ENCODE measurements around the gene SPINK9.
"Not testable (repeated sequence)": the region's sequence is repeated elsewhere in the genome, so short reads cannot be mapped to it uniquely, and the experiment has no call there.

SPINK9 gene

GRCh38 chr5:148311484-148311883, 23.9 kb upstream of the SPINK9 start:
- no peak for TF ChIP-seq CTCF (IDR thresholded peaks at IDR 0.05; ENCODE audit: insufficient read depth, low read depth, low read length, missing control alignments)
- no peak overlapping the region for H3K4me3 ChIP-seq (ENCODE audit: low read depth, low read length)

DNA sequence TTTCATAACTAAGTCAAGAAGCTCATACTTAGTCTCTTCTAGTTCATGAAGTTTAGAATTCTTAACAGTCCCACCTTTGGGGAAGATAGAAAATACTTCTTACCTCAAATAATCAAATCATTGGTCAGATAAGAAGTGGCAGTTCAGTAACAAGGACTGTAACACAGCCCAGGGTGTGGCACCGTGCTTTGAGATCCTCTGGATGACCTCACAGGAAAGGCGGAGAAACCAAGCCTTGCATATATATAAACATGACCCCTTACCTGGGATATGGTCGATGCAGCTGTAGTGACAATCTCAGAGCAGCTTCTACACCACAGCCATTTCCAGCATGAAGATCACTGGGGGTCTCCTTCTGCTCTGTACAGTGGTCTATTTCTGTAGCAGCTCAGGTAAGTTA, 23.2 kb upstream of the SPINK9 start, which contains the start of gene SPINK7:
Gene SPINK7, plus strand, starts transcription at position 271 of the 400 bp plus-strand sequence. Its CDS starts 61 bp downstream, at position 332.
- DNase-seq (ENCODE audit: low read depth): no peak
- no peak within 1 kb of the TSS for H3K4me3 ChIP-seq (ENCODE audit: low read depth, low read length)
- TF ChIP-seq CTCF (IDR thresholded peaks at IDR 0.05; ENCODE audit: insufficient read depth, low read depth, low read length, missing control alignments): no peak

More at GRCh38 chr5:148311484-148311883, 23.9 kb upstream of the SPINK9 start:
- no peak for DNase-seq (ENCODE audit: low read depth)

DNA sequence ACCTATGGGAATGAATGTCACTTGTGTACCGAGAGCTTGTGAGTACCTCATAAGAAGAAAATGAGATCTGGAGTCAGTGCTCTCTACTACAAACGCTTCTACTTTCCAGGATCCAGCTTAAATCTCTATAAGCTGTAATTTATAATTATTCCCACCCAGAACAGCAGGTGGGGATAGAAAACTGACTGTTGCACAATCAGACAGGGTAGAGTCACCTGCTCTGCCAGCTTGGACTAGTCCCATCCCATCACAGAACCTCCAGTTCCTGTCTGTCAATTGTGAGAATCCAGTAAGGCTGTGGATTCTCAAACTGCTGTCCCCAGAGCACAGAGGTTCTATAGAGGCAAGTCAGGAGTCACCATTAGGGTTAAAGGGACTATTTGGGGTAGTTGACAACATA, 21.2 kb upstream of the SPINK9 start:
- no peak overlapping the region for H3K4me3 ChIP-seq (ENCODE audit: low read depth, low read length)
- no peak for TF ChIP-seq CTCF (IDR thresholded peaks at IDR 0.05; ENCODE audit: insufficient read depth, low read depth, low read length, missing control alignments)
- DNase-seq (ENCODE audit: low read depth): no peak

DNA sequence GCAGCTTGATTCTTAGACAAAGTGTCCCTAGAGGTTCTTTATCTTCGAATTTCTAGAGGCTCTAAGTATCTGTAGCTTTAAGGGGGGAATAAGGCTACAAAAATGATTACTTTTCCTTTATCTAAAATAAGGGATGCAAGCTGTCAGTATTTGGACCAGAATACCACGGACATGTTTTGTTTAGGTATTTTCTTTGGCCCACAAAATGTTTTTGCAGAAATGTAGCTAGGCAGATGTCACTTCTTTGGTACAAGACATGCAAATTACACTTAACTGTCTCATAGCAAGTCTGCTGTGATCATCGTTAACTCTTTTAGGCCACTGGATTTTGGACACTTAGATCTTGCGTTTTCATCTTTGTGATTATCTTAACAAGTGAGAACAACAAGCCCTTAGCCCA, 20.6 kb upstream of the SPINK9 start:
- no peak overlapping the region for H3K4me3 ChIP-seq (ENCODE audit: low read depth, low read length)
- no peak for TF ChIP-seq CTCF (IDR thresholded peaks at IDR 0.05; ENCODE audit: insufficient read depth, low read depth, low read length, missing control alignments)
- DNase-seq (ENCODE audit: low read depth): no peak

- not testable (repeated sequence) for H3K4me3 ChIP-seq (ENCODE audit: low read depth, low read length); DNase-seq (ENCODE audit: low read depth)
These were observed 15.1 kb upstream of the SPINK9 start for GRCh38 chr5:148320011-148320963.

DNA sequence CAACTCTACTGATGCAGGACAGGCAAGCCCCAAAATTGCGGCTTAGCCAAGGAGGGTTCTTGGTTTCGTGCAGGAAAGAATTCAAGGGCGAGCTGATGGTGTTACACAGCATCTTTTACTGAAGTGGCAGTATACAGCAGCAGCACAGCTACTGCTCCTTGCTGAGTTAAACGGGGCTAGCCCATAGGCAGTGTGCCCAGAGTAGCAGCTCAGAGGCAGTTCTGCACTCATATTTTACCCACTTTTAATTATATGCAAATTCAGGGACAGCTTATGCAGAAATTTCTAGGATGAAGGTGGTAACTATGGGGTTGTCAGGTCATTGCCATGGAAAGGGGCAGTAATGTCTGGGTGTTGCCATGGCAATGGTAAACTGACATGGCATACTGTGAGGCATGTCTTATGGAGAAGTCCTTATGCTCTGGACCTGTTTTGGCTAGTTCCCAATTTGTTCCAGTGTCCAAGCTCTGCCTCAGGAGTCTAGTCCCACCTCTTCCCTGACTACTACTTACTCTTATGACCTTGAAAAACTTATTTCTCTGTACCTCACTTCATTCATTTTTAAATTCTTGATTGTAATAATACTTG, 2.0 kb upstream of the SPINK9 start:
- DNase-seq (ENCODE audit: low read depth): no peak
- H3K4me3 ChIP-seq (ENCODE audit: low read depth, low read length): no peak overlapping the region
- TF ChIP-seq CTCF (IDR thresholded peaks at IDR 0.05; ENCODE audit: insufficient read depth, low read depth, low read length, missing control alignments): no peak

GRCh38 chr5:148336704-148337435, 1.5 kb downstream of the SPINK9 start:
- DNase-seq (ENCODE audit: low read depth): peak; percentile 4
- no peak for TF ChIP-seq CTCF (IDR thresholded peaks at IDR 0.05; ENCODE audit: insufficient read depth, low read depth, low read length, missing control alignments)
- no peak overlapping the region for H3K4me3 ChIP-seq (ENCODE audit: low read depth, low read length)

Measured in GM12865 (cell line).